Lower leg skin (tissue), 4 donors: ENCODE measurements around the gene HAUS7. TPM values are rescaled to one million over a fixed set of nuclear protein-coding genes. Genes with fewer than 3 reads are reported as not detected.

Experiments used
- DNase-seq, 2 donors: peaks; one replicate each; pipeline ENCODE4 v3.0.0-alpha.2; 2019; ENCODE audit warnings: low spot score in 2 of 2
- H3K4me3 ChIP-seq: fragments of 200-600 bp; sonication (generic); 2 replicates; pipeline ENCODE4 v1.5.1; 2017; ENCODE audit warnings: mild to moderate bottlenecking, low read depth; ENCODE audit not compliant: poor library complexity, severe bottlenecking
- POLR2A ChIP-seq, 2 donors: fragments of 450-650 bp; IDR thresholded peaks; one replicate each; pipeline ENCODE4 v1.6.1; 2016 to 2017; ENCODE audit warnings: antibody characterized with exemption in 2 of 2, mild to moderate bottlenecking in 1 of 2, moderate library complexity in 1 of 2
- WGBS, 2 donors: methylation state at CpG; one replicate each; pipeline ENCODE4 v1.1.5; 2018; 5-methylcytosine and 5-hydroxymethylcytosine counted together
- intact Hi-C: fragments of 100-400 bp; cut with DNase I; formaldehyde crosslinking; loops from one replicate; pipeline ENCODE4 v1.15.0; 2023; ENCODE audit warnings: low total_unique reads
- total RNA-seq, 4 donors: library from RNA; depleted of rRNA; stranded (reverse); fragments of >200 nt; gene quantifications; one replicate each; pipeline ENCODE4 v1.1.0, GENCODE V29; 2016
- TF ChIP-seq, protein P1 (sequence below), 3 donors: fragments of 450-650 bp; IDR thresholded peaks; one replicate each; pipeline ENCODE4 v1.5.1; 2016; ENCODE audit warnings: antibody characterized with exemption in 3 of 3, mild to moderate bottlenecking in 3 of 3, moderate library complexity in 2 of 3

The HAUS7 gene
- total RNA-seq, 4 donors from 2014 or later: 2.7 to 24.2 (median 13.6) TPM

DNA sequence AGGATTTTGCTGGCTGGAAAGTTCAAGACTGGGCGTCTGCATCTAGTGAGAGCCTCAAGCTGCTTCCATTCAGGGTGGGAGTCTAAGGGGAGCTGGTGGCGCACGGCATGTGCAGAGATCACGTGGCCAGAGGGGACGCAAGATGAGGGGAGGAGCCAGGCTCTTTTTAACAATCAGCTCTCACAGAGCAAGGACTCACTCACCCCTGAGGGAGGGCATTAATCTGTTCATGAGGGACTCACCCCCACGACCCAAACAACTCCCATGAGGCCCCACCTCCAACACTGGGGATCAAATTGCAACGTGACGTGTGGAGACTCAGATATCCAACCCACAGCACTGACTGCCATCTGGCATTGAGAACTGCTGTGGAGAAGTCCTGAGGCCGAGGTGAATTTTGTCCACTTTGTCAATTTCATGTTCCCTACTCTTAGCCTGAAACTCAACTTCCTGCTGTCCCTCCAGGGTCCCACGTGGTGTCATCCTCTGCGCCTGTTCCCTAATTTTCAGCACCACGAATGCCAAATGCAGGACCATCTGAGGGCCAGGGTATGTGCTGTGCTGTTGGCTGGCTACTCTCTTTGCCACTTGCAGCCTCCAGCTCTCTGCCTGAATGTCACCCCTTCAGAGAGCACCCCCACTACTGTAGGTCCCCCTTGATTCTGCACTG, 53.5 kb downstream of the HAUS7 start:
- intact Hi-C loops: no loop called here
- TF ChIP-seq, protein P1, sequence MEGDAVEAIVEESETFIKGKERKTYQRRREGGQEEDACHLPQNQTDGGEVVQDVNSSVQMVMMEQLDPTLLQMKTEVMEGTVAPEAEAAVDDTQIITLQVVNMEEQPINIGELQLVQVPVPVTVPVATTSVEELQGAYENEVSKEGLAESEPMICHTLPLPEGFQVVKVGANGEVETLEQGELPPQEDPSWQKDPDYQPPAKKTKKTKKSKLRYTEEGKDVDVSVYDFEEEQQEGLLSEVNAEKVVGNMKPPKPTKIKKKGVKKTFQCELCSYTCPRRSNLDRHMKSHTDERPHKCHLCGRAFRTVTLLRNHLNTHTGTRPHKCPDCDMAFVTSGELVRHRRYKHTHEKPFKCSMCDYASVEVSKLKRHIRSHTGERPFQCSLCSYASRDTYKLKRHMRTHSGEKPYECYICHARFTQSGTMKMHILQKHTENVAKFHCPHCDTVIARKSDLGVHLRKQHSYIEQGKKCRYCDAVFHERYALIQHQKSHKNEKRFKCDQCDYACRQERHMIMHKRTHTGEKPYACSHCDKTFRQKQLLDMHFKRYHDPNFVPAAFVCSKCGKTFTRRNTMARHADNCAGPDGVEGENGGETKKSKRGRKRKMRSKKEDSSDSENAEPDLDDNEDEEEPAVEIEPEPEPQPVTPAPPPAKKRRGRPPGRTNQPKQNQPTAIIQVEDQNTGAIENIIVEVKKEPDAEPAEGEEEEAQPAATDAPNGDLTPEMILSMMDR (IDR thresholded peaks at IDR 0.05): no peak
- no peak for TF ChIP-seq POLR2A (IDR thresholded peaks at IDR 0.05)
- no peak for DNase-seq

DNA sequence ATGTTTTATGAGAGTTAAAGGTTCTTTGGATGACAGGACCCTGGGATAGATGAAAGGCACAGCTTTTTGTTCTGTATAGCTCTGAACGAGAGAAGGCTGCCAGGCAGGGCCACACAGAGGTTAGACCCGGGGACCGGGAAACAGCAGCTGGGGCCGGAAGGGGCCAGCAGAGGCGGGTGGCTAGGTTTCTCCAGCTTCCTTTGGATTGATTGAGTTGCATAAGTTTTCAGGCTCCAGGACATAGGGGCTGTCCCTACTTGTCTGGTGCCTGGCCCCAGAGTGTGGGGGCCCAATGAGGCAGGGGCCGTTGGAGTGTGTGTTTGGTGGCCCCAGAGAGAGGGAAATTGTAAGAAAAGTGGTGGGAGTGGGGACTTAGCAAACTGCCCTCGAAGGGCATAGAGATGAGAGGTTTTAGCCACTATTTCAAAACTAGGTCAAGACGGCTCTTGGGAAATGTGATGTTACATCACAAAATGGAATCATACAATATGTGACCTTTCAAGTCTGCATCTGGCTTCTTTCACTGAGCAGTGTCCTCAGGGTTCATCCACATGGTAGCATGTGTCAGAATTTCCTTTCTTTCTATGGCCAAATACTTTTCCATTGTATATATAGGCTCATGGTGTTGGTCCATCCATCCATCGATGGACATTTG, 55.4 kb downstream of the HAUS7 start:
- intact Hi-C loops: no loop called here
- H3K4me3 ChIP-seq: no peak overlapping the region
- no peak for TF ChIP-seq POLR2A (IDR thresholded peaks at IDR 0.05)
- TF ChIP-seq, protein P1 (IDR thresholded peaks at IDR 0.05): no peak
- WGBS, 2 donors: 69 to 71% methylated on average over 7 to 9 of the region's 9 CpGs
- DNase-seq: no peak

More for the DNA sequence above, 53.5 kb downstream of the HAUS7 start:
- 57 to 63% methylated on average over 12 of the region's 12 CpGs for WGBS, 2 donors
- H3K4me3 ChIP-seq: no peak overlapping the region

DNA sequence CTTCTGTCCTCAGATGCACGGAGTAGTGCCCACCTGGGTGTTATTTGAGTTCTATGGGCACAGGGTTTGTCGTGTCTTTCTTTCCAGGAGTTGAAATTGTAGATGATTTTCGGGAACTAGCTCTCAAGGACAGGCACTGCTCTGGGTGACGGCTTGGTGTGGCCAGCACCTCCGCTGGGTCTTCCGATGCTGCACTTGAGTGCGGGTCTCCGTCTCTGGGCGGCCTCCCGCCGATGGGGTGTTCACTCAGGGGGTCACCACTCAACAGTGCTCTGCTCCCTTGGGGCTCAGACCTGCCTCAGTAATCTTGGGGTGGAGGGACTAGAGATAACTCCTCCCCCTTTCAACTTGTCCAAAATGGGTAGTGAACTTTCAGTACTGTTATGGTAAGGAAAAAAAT, 56.6 kb downstream of the HAUS7 start:
- intact Hi-C loops: no loop called here
- WGBS, 2 donors: 72 to 84% methylated on average over 2 to 11 of the region's 11 CpGs
- no peak for DNase-seq
- TF ChIP-seq, protein P1 (IDR thresholded peaks at IDR 0.05): no peak
- no peak for TF ChIP-seq POLR2A (IDR thresholded peaks at IDR 0.05)
- no peak overlapping the region for H3K4me3 ChIP-seq

DNA sequence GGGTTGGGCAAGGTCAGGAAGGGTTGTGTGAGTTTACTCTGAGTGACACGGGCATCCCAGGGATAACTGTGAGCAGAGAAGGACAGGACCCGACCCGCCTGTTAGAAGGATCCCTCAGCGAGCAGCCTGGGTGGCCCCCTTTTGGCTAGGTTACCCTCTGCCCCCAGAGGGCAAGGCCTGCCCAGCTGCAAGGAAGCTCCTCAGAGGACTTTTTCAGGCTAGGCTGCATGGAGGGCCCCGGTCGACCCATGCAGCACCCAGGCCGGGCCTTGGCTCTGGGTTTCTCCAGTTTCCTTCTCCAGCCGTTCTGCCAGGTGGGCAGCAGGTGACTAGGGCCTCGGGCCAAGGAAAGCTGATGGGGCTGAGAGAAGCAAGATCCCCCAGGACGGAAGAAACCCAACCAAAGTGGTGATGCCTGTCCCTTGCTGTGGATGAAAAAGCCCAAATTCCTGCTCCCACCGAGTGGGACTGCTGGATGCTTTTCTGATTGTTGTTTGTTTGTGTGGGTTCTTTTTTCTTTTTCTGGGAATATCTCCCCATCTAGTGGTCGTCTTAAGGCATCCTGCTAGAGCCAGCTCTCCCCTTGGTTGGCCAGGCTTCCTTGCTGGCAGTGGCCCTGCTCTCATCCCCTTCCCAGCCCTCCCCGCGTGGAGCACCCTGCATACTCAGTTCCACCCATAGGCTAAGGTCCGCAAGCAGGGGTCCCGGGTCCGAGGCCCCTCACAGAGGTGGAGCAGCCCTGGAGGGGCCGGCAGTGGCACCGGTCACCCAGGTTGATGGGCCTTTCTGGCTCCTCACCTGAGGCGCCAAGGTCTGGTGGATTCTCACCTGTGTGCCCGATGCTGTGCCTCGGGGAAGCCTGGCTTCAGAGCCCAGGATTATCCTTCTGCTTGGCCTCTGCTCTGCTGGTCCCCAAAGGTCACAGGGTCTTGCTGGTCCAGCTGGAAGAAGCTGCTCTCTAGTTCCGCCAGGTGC, 57.3 kb downstream of the HAUS7 start:
- intact Hi-C loops: no loop called here
- TF ChIP-seq POLR2A (IDR thresholded peaks at IDR 0.05): no peak
- TF ChIP-seq, protein P1 (IDR thresholded peaks at IDR 0.05): no peak
- H3K4me3 ChIP-seq: no peak overlapping the region
- WGBS, 2 donors: 78 to 80% methylated on average over 11 to 23 of the region's 23 CpGs
- no peak for DNase-seq

DNA sequence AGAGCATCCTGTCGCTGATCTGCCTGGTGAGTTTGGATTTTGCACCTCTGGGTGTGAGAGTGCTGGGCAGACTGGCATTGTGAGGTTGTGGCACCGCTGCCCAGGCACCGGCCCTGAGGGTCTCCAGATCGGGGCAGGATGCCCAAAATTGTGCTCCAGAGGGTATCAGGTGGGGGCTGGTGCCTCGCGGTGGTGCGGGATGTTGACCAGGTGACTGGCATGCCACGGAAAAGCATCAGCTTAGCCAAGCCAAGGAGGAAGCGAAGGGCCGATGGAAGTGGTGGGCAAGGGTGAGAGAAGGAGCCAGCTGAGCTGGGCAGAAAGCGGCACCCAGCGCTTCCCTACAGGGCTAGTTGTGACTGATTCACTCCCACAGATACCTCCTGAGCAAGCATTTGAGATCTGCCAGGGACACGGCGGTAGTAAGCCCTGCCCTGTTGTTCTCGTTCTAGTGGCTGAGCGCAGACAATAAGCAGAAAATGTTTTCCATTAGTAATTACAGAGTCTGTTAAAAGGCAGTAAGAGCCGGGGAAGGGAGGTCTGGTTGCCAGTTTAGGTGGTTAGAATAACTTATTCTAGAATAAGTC, 58.3 kb downstream of the HAUS7 start:
- no peak overlapping the region for H3K4me3 ChIP-seq
- WGBS, 2 donors: 35 to 62% methylated on average over 13 to 17 of the region's 17 CpGs
- intact Hi-C loops: no loop called here
- DNase-seq: no peak
- no peak for TF ChIP-seq POLR2A (IDR thresholded peaks at IDR 0.05)
- TF ChIP-seq, protein P1 (IDR thresholded peaks at IDR 0.05): no peak
